K562 (cell line): ENCODE measurements around the gene SART1.

ENCODE experiments used
- CHD2 ChIP-seq: IDR thresholded peaks from 2 replicates; pipeline ENCODE4 v1.6.1; 2011; ENCODE audit warnings: low read depth, low read length
- DNMT1 ChIP-seq: fragments of 450-650 bp; IDR thresholded peaks from 2 replicates; pipeline ENCODE4 v1.6.1; 2016; ENCODE audit warnings: antibody characterized with exemption, mild to moderate bottlenecking
- ELK1 ChIP-seq: sonication (generic); formaldehyde crosslinking; IDR thresholded peaks from 2 replicates; pipeline ENCODE4 v1.8.1; 2022; ENCODE audit warnings: missing genetic modification reagents
- GTF3C2 ChIP-seq: IDR thresholded peaks from 3 replicates; pipeline ENCODE4 v1.6.1; 2011; ENCODE audit warnings: borderline replicate concordance, mild to moderate bottlenecking, moderate library complexity; ENCODE audit not compliant: insufficient read length; ENCODE audit errors: extremely low read depth
- JUN ChIP-seq, 2 experiments: sonication (generic) in 1 of 2; formaldehyde crosslinking in 1 of 2; IDR thresholded peaks; 2 replicates each; pipeline versions ENCODE4 v1.6.1 to v1.8.0; 2012 to 2022; ENCODE audit warnings: borderline replicate concordance in 2 of 2, mild to moderate bottlenecking in 2 of 2, improper control_type of control experiment in 1 of 2, low read depth in 1 of 2, low read length in 1 of 2, missing genetic modification reagents in 1 of 2
- KLF10 ChIP-seq: fragments of 250-450 bp; sonication (Bioruptor Pico); IDR thresholded peaks from 2 replicates; pipeline ENCODE4 v1.6.1; 2021; ENCODE audit warnings: matching md5 sums
- POLR2A ChIP-seq: fragments of 450-650 bp; conservative IDR thresholded peaks from 2 replicates; pipeline ENCODE4 v1.6.1; 2016

GRCh38 chr11:66002648-66003225, 41.2 kb downstream of the SART1 start:
- TF ChIP-seq DNMT1: no peak
- TF ChIP-seq JUN (IDR thresholded peaks at IDR 0.05; ENCODE audit: borderline replicate concordance, low read depth, low read length): no peak
- TF ChIP-seq JUN (CRISPR knock-in tag; IDR thresholded peaks at IDR 0.05; ENCODE audit: borderline replicate concordance): no peak
- TF ChIP-seq ELK1 (CRISPR knock-in tag): no peak
- TF ChIP-seq GTF3C2: no peak
- no peak for TF ChIP-seq POLR2A
- TF ChIP-seq CHD2: no peak
- TF ChIP-seq KLF10 (CRISPR knock-in tag): no peak
